HepG2 (cell line): ENCODE data around the gene SFXN5. TPM values are rescaled to one million over a fixed set of nuclear protein-coding genes. Genes with fewer than 3 reads are reported as not detected.

ENCODE experiments used
- ATM ChIP-seq: fragments of 450-650 bp; IDR thresholded peaks from 2 replicates; pipeline ENCODE4 v1.7.1; 2017; ENCODE audit warnings: mild to moderate bottlenecking, borderline replicate concordance
- CCAR2 ChIP-seq: fragments of 200-400 bp; formaldehyde crosslinking; optimal IDR thresholded peaks from 2 replicates; pipeline ENCODE3; 2018; ENCODE audit warnings: low read depth, mild to moderate bottlenecking, low read length, moderate library complexity
- ESRRA ChIP-seq: sonication (generic); formaldehyde crosslinking; IDR thresholded peaks from 2 replicates; pipeline ENCODE4 v1.5.1; 2020; ENCODE audit warnings: mild to moderate bottlenecking, low read depth, missing genetic modification reagents
- KDM2A ChIP-seq: sonication (generic); formaldehyde crosslinking; IDR thresholded peaks from 2 replicates; pipeline ENCODE4 v1.4.0; 2020; ENCODE audit warnings: low read depth, missing genetic modification reagents, borderline replicate concordance
- MAFK ChIP-seq, 2 experiments: IDR thresholded peaks in 1 of 2; conservative IDR thresholded peaks in 1 of 2; 2 replicates each; pipeline ENCODE4 v1.6.1; 2011; ENCODE audit warnings: improper control_type of control experiment in 2 of 2, low read length in 2 of 2
- ONECUT2 ChIP-seq: sonication (generic); formaldehyde crosslinking; IDR thresholded peaks from 2 replicates; pipeline ENCODE4 v1.4.0; 2020; ENCODE audit warnings: missing genetic modification reagents
- ZBTB4 ChIP-seq: sonication (generic); formaldehyde crosslinking; IDR thresholded peaks from 2 replicates; pipeline ENCODE4 v1.4.0; 2020; ENCODE audit warnings: missing genetic modification reagents, mild to moderate bottlenecking, borderline replicate concordance
- ZC3H13 ChIP-seq: sonication (generic); formaldehyde crosslinking; IDR thresholded peaks from 2 replicates; pipeline ENCODE4 v1.8.1; 2023; ENCODE audit warnings: mild to moderate bottlenecking, missing genetic modification reagents, moderate library complexity
- ZFP62 ChIP-seq: sonication (generic); formaldehyde crosslinking; IDR thresholded peaks from 2 replicates; pipeline ENCODE4 v1.4.0; 2020; ENCODE audit warnings: missing genetic modification reagents
- ZNF20 ChIP-seq: sonication (generic); formaldehyde crosslinking; IDR thresholded peaks from 2 replicates; pipeline ENCODE4 v1.4.0; 2020; ENCODE audit warnings: mild to moderate bottlenecking, moderate library complexity, missing genetic modification reagents
- ZNF441 ChIP-seq: sonication (generic); formaldehyde crosslinking; IDR thresholded peaks from 2 replicates; pipeline ENCODE4 v1.7.0; 2021; ENCODE audit warnings: missing genetic modification reagents, borderline replicate concordance
- ZNF546 ChIP-seq: sonication (generic); formaldehyde crosslinking; conservative IDR thresholded peaks from 2 replicates; pipeline ENCODE4 v1.8.1; 2023; ENCODE audit warnings: mild to moderate bottlenecking, missing genetic modification reagents
- ZNF772 ChIP-seq: sonication (generic); formaldehyde crosslinking; IDR thresholded peaks from 2 replicates; pipeline ENCODE4 v1.5.0; 2020; ENCODE audit warnings: mild to moderate bottlenecking, missing genetic modification reagents
- ZNF841 ChIP-seq: sonication (generic); formaldehyde crosslinking; IDR thresholded peaks from 2 replicates; pipeline ENCODE4 v1.8.1; 2023; ENCODE audit warnings: missing genetic modification reagents, borderline replicate concordance
- polyA plus RNA-seq, 8 experiments: library from polyadenylated mRNA; depleted of rRNA in 3 of 8; stranded (reverse) in 7 of 8; unstranded in 1 of 8; fragments of >200 nt; fragmentation: Illumina TruSeq in 4 of 8; extraction: Trizol in 4 of 8; gene quantifications; 2 replicates each; pipeline versions ENCODE4 v1.2.1 to v1.2.3, GENCODE V29; 2011 to 2016; ENCODE audit warnings: low read depth in 4 of 8, missing spikeins in 1 of 8, mixed read lengths in 1 of 8; ENCODE audit not compliant: insufficient read depth in 1 of 8
- total RNA-seq, 5 experiments: library from RNA; depleted of rRNA; stranded (reverse); fragments of >200 nt; fragmentation: Illumina TruSeq; extraction: Trizol; gene quantifications; 2 replicates each; pipeline ENCODE4 v1.2.3, GENCODE V29; 2016; ENCODE audit warnings: low read depth in 1 of 5
- TF ChIP-seq, protein P1 (sequence below): sonication (generic); formaldehyde crosslinking; IDR thresholded peaks from 2 replicates; pipeline ENCODE4 v1.5.0; 2020; ENCODE audit warnings: missing genetic modification reagents, mild to moderate bottlenecking, borderline replicate concordance
- TF ChIP-seq, protein P2 (sequence below): sonication (generic); formaldehyde crosslinking; IDR thresholded peaks from 2 replicates; pipeline ENCODE4 v1.5.1; 2020; ENCODE audit warnings: missing genetic modification reagents, mild to moderate bottlenecking, borderline replicate concordance
- TF ChIP-seq, protein P3 (sequence below): sonication (generic); formaldehyde crosslinking; IDR thresholded peaks from 2 replicates; pipeline ENCODE4 v1.4.0; 2020; ENCODE audit warnings: mild to moderate bottlenecking, missing genetic modification reagents
- TF ChIP-seq, protein P4 (sequence below): sonication (generic); formaldehyde crosslinking; IDR thresholded peaks from 2 replicates; pipeline ENCODE4 v1.9.0; 2022; ENCODE audit warnings: missing genetic modification reagents, mild to moderate bottlenecking, borderline replicate concordance

Gene SFXN5
- total and polyA plus RNA-seq, 2 of the 13 experiments (the other 11 are each of a cell fraction or from before 2014, with no cell fraction given), result 34.9 to 37.4 TPM

DNA sequence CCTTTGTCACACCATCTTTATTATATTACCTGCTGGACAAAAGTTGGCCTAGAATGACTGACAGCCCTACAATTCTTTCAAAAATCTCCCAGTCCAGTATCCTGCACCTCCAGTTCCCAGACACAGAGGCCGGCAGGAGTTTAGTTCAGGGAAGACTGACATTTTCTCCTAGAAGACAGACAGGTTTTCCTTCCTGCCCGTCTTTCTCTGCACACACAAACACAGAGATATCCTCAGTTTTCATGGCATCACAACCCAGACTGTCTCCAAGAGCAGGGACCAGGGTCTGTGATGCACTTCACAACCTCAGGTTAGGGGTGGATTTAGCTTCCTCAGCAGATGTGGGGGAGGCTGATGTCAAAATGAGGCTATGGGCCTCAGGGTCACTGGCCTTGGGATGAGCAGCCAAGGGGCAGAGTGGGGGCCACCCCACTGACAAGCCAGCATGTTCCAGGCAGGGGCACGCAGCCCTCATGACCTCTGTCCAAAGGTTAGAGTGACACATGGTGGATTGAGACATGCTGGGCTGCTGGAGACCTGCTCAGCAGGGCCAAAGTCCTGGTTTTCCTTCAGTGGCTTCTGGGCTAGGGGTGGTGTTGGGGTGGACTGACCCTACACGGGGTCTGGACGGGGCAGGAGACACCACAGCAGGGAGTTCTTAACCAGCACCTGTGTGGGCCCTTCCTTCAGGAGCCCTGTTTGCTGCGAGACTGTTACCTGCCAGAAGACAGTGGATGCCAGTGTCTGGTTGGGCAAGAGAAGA, 70.5 kb downstream of the SFXN5 start (continued):
- TF ChIP-seq, protein P1, sequence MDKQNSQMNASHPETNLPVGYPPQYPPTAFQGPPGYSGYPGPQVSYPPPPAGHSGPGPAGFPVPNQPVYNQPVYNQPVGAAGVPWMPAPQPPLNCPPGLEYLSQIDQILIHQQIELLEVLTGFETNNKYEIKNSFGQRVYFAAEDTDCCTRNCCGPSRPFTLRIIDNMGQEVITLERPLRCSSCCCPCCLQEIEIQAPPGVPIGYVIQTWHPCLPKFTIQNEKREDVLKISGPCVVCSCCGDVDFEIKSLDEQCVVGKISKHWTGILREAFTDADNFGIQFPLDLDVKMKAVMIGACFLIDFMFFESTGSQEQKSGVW (CRISPR knock-in tag), result no peak
- no peak for TF ChIP-seq CCAR2
- peak; percentile 82 for TF ChIP-seq ZNF772 (CRISPR knock-in tag)
- 0 out of 2 replicates have a peak, but pooled peaks have one; percentile 33 for TF ChIP-seq ZNF841 (CRISPR knock-in tag)
- peak; percentile 78; the same call in 1 of the 2 replicates for TF ChIP-seq ZC3H13
- TF ChIP-seq, protein P2, sequence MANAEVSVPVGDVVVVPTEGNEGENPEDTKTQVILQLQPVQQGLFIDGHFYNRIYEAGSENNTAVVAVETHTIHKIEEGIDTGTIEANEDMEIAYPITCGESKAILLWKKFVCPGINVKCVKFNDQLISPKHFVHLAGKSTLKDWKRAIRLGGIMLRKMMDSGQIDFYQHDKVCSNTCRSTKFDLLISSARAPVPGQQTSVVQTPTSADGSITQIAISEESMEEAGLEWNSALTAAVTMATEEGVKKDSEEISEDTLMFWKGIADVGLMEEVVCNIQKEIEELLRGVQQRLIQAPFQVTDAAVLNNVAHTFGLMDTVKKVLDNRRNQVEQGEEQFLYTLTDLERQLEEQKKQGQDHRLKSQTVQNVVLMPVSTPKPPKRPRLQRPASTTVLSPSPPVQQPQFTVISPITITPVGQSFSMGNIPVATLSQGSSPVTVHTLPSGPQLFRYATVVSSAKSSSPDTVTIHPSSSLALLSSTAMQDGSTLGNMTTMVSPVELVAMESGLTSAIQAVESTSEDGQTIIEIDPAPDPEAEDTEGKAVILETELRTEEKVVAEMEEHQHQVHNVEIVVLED (CRISPR knock-in tag), result peak; percentile 63
- TF ChIP-seq ZNF20 (CRISPR knock-in tag), result no peak
- TF ChIP-seq ZBTB4 (CRISPR knock-in tag), result peak; percentile 87; the same call in 1 of the 2 replicates
- TF ChIP-seq, protein P3, sequence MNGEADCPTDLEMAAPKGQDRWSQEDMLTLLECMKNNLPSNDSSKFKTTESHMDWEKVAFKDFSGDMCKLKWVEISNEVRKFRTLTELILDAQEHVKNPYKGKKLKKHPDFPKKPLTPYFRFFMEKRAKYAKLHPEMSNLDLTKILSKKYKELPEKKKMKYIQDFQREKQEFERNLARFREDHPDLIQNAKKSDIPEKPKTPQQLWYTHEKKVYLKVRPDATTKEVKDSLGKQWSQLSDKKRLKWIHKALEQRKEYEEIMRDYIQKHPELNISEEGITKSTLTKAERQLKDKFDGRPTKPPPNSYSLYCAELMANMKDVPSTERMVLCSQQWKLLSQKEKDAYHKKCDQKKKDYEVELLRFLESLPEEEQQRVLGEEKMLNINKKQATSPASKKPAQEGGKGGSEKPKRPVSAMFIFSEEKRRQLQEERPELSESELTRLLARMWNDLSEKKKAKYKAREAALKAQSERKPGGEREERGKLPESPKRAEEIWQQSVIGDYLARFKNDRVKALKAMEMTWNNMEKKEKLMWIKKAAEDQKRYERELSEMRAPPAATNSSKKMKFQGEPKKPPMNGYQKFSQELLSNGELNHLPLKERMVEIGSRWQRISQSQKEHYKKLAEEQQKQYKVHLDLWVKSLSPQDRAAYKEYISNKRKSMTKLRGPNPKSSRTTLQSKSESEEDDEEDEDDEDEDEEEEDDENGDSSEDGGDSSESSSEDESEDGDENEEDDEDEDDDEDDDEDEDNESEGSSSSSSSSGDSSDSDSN (CRISPR knock-in tag), result peak; percentile 64; the same call in 1 of the 2 replicates
- TF ChIP-seq, protein P4, sequence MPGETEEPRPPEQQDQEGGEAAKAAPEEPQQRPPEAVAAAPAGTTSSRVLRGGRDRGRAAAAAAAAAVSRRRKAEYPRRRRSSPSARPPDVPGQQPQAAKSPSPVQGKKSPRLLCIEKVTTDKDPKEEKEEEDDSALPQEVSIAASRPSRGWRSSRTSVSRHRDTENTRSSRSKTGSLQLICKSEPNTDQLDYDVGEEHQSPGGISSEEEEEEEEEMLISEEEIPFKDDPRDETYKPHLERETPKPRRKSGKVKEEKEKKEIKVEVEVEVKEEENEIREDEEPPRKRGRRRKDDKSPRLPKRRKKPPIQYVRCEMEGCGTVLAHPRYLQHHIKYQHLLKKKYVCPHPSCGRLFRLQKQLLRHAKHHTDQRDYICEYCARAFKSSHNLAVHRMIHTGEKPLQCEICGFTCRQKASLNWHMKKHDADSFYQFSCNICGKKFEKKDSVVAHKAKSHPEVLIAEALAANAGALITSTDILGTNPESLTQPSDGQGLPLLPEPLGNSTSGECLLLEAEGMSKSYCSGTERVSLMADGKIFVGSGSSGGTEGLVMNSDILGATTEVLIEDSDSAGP (CRISPR knock-in tag), result peak; percentile 90
- TF ChIP-seq ONECUT2, result no peak
- TF ChIP-seq ESRRA (CRISPR knock-in tag), result peak; percentile 98
- TF ChIP-seq ZNF546 (CRISPR knock-in tag), result peak; percentile 79; the same call in 1 of the 2 replicates
- TF ChIP-seq MAFK (conservative IDR thresholded peaks at IDR 0.05 in 1 of 2, IDR thresholded peaks at IDR 0.05 in 1 of 2; ENCODE audit: low read length in 2 of 2), result peak; percentile 80 to 94
- TF ChIP-seq ZFP62 (CRISPR knock-in tag), result no peak
- no peak for TF ChIP-seq ATM
- peak; percentile 88; the same call in 1 of the 2 replicates for TF ChIP-seq ZNF441 (CRISPR knock-in tag)
- TF ChIP-seq KDM2A (CRISPR knock-in tag), result peak; percentile 62
